ENCODE results near the gene LPCAT1. TPM values are rescaled to one million over a fixed set of nuclear protein-coding genes. Genes with fewer than 3 reads are reported as not detected.
"Not testable (repeated sequence)": the region's sequence is repeated elsewhere in the genome, so short reads cannot be mapped to it uniquely, and the experiment has no call there.

LPCAT1 gene
- total RNA-seq, result 475 TPM
- long read RNA-seq, transcript LPCAT1-201 (14 exons, 3,966 nt), result major isoform, 520 of 794 reads
- long read RNA-seq, partial matches to known transcripts, result 151 of 794 reads
- long read RNA-seq, other reads (novel, unspliced or antisense), result 122 of 794 reads

GRCh38 chr5:1523793-1524480, at the start of gene LPCAT1:
TSS of gene LPCAT1 (minus strand) at chr5:1523960. CDS start at chr5:1523844, 116 bp downstream.
- H3K4me3 ChIP-seq, result peak within 1 kb of the TSS; percentile 68
- ATAC-seq (peak; percentile 90 to 91), DNase-seq (peak; percentile 89)
- H3K9me3 ChIP-seq, result no peaks in the 10 kb centered on the region
- intact Hi-C loops (cut with DNase I), result no loop called here
- peak within 1 kb of the TSS; percentile 84 for H3K27ac ChIP-seq
- peaks cover 28% of the 10 kb centered on the region for H3K36me3 ChIP-seq
- H3K27me3 ChIP-seq (ENCODE audit: low read depth), result no peaks in the 10 kb centered on the region
- H3K4me1 ChIP-seq, result peaks cover 29% of the 10 kb centered on the region
- TF ChIP-seq CTCF (IDR thresholded peaks at IDR 0.05), result no peak

GRCh38 chr5:1571875-1572274, 48.1 kb upstream of the LPCAT1 start:
- intact Hi-C loops (cut with DNase I); DNase-seq; ATAC-seq: not testable (repeated sequence)

GRCh38 chr5:1570975-1571374, 47.2 kb upstream of the LPCAT1 start:
- TF ChIP-seq CTCF (IDR thresholded peaks at IDR 0.05), result no peak
- intact Hi-C loops (cut with DNase I), result no loop called here
- H3K9me3 ChIP-seq, result no peaks in the 10 kb centered on the region
- no peak for ATAC-seq
- no peak for DNase-seq
- H3K4me3 ChIP-seq, result no peak overlapping the region
- peaks cover 21% of the 10 kb centered on the region for H3K4me1 ChIP-seq
- no peaks in the 10 kb centered on the region for H3K27me3 ChIP-seq (ENCODE audit: low read depth)
- H3K27ac ChIP-seq, result no peak overlapping the region
- peaks cover 12% of the 10 kb centered on the region for H3K36me3 ChIP-seq

More at GRCh38 chr5:1571875-1572274, 48.1 kb upstream of the LPCAT1 start:
- not testable (repeated sequence) for H3K9me3 ChIP-seq; H3K27ac ChIP-seq; H3K4me3 ChIP-seq; H3K27me3 ChIP-seq (ENCODE audit: low read depth)
- peaks cover 13% of the 10 kb centered on the region for H3K36me3 ChIP-seq
- peaks cover 21% of the 10 kb centered on the region for H3K4me1 ChIP-seq

- Histone ChIP-seq H3K4me1 (peaks cover 32% of the 10 kb centered on the region), H3K36me3 (peaks cover 5% of the 10 kb centered on the region), H3K27me3 (ENCODE audit: low read depth) (no peaks in the 10 kb centered on the region), H3K4me3 (no peak overlapping the region), H3K9me3 (no peaks in the 10 kb centered on the region), H3K27ac (peak overlapping the region; percentile 69)
- intact Hi-C loops (cut with DNase I), result no loop called here
- ATAC-seq, result peak; percentile 74 to 83
- DNase-seq, result no peak
- no peak for TF ChIP-seq CTCF (IDR thresholded peaks at IDR 0.05)
Observed at GRCh38 chr5:1568201-1568979, 44.6 kb upstream of the LPCAT1 start.

GRCh38 chr5:1567527-1568200, 43.9 kb upstream of the LPCAT1 start:
- H3K36me3 ChIP-seq; H3K4me3 ChIP-seq; DNase-seq; ATAC-seq; H3K9me3 ChIP-seq; H3K27me3 ChIP-seq (ENCODE audit: low read depth); intact Hi-C loops (cut with DNase I): not testable (repeated sequence)
- Histone ChIP-seq H3K27ac (peak overlapping the region; percentile 69), H3K4me1 (peaks cover 33% of the 10 kb centered on the region)

Measured in lower lobe of right lung (tissue), 2 donors.